DND-41 (cell line): ENCODE results near the gene CCDC91.

Source experiments
- CTCF ChIP-seq: IDR thresholded peaks from 2 replicates; pipeline ENCODE4 v1.5.1; 2012; ENCODE audit warnings: borderline replicate concordance, low read length, moderate library complexity, mild to moderate bottlenecking; ENCODE audit not compliant: poor library complexity, severe bottlenecking; ENCODE audit errors: extremely low read depth
- EZH2 ChIP-seq: IDR thresholded peaks from 3 replicates; pipeline ENCODE4 v1.6.1; 2012; ENCODE audit warnings: borderline replicate concordance, low read depth, mild to moderate bottlenecking, moderate library complexity, low read length, inconsistent platforms; ENCODE audit not compliant: severe bottlenecking

GRCh38 chr12:28586481-28586880 is 396.2 kb downstream of the CCDC91 start:
- no peak for TF ChIP-seq EZH2
- TF ChIP-seq CTCF: no peak
